Middle frontal gyrus (tissue), 1 donor: Measurements from ENCODE around the gene SYNE1.
"Not testable (repeated sequence)": the region's sequence is repeated elsewhere in the genome, so short reads cannot be mapped to it uniquely, and the experiment has no call there.

Experiments
- DNase-seq: peaks from one replicate; pipeline ENCODE4 v3.0.0-alpha.2; 2015; ENCODE audit warnings: low spot score; ENCODE audit errors: extremely low spot score

Gene SYNE1

GRCh38 chr6:152637296-152638047, at the start of gene SYNE1:
Gene SYNE1 (minus strand): TSS chr6:152637362. CDS start chr6:152628331, 9,031 bp downstream.
- DNase-seq: no peak

DNA sequence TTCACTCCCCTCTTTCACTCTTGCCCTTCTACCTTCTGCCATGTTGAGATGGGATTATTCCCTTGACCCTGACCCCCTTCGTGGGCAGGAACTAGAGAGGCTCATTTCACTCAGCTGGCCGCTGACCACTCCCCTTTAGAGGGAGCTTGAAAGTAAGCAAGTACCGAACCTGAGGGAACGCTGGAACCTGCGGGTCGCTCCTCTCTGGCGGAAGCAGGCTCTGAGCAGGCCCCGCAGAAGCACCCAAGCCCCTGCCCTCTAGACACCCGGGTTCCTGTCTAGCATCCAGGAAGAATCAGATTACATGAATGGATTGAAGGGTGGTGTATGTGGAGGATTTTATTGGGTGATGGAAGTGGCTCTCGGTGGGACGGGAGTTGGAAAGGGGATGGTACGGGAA, 48.7 kb upstream of the SYNE1 start:
- no peak for DNase-seq

- not testable (repeated sequence) for DNase-seq
Measured at GRCh38 chr6:152682935-152683334, 45.8 kb upstream of the SYNE1 start.

- DNase-seq: no peak
Measured at GRCh38 chr6:152682141-152682540, 45.0 kb upstream of the SYNE1 start.

DNA sequence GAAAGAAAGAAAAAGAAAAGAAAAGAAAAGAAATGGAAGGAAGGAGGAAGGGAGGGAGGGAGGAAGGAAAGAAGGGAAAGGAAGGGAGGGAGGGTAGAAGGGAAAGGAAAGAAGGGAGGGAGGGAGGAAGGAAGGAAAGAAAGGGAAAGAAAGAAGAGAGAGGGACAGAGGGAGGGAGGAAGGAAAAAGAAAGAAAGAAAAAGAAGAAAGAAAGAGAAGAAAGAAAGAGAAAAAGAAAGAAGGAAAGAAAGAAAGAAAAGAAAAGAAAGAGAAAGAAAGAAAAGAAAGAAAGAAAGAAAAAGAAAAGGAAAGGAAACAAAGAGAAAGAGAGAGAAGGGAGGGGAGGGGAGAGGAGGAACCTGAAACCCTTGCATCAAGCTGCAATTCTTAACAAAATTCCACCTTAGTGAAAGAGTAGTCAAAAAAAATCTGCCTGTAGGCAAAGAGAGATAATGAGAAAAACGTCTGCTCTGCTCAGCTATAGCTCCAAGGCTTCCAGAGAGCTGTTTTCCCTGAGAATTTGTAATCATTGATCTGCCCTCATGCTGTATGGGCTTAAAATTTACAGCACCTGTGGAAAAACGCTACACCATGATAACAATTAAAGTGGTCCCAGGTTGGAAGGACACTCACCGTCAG, 43.8 kb upstream of the SYNE1 start:
- no peak for DNase-seq

DNA sequence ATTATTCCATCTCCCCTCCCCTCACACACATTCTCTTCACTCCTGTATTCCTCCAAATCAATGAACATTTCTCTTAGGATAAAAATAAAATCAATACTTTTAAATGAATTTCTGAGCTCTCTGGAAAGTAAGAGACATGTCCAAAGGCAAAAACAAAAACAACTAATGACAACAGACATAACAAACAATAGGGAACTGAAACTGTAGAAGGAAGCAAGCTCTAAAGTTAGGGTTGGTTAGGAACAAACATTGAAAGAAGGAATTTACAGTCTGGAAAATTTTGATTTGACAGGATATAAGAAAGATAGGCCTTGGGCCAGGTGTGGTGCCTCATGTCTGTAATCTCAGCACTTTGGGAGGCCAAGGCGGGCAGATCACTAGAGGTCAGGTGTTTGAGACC, 43.0 kb upstream of the SYNE1 start:
- DNase-seq: no peak

- no peak for DNase-seq
Measured at GRCh38 chr6:152673236-152673635, 36.1 kb upstream of the SYNE1 start.

GRCh38 chr6:152671171-152671570, 34.0 kb upstream of the SYNE1 start:
- DNase-seq: no peak

GRCh38 chr6:152669895-152670294, 32.7 kb upstream of the SYNE1 start:
- no peak for DNase-seq

- DNase-seq: no peak
Measured at GRCh38 chr6:152661776-152662175, 24.6 kb upstream of the SYNE1 start.

- DNase-seq: no peak
Measured at GRCh38 chr6:152651986-152652385, 14.8 kb upstream of the SYNE1 start.

DNA sequence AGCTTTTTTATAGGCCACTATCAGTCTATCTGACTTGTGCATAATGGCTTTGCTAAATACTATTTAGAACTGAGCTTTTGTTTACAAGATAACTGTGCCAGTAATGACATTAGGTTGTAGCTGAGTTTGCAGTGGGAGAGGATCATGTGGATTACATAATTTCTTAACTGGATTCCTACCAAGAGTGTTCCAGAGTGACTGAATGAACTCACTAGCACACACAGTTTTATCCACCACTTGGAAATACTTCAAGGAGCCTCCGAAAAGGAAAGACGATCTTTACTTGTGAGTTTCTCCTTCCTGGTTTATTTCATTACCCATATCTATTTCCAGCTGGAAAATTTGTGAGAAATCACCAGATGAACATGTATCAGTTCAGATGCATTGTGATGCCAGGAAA, 10.9 kb upstream of the SYNE1 start:
- DNase-seq: no peak

- DNase-seq: not testable (repeated sequence)
Measured at GRCh38 chr6:152646732-152647131, 9.6 kb upstream of the SYNE1 start.

- DNase-seq: no peak
Measured at GRCh38 chr6:152642578-152643375, 5.6 kb upstream of the SYNE1 start.

DNA sequence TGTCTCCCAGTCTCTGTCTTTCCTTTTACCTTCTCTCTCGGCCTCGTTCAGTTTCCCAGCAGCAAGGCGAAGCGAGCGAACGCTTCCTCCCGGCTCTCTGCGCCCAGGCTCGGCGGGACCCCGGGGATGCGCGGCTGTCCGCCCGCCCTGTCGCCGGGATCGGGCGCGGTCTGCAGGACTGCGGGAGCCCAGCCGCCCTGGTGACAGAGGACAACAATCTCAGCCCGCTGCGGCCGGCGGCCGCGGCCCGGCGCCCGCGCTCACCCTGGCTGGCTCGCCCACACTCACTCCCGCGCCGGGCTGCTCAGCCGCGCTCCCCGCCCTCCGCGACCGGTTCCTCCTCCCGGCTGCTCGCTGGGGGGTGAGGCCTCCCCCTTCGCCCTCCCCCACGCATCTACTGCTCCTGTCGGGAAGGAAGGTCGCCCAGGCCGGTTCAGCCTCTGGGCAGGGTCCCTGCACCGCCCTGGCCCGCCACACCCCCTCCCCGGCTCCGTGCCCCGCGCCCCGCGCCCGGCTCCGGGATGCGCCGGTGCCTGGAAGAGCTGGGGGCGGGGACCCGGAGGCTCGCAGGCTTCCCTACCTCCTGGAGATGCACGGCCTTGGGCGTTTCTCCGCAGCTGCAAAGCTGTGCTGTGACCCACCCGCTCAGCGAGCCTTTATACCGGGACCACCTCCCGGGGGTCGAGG, 410 bp downstream of the SYNE1 start:
- DNase-seq: no peak

GRCh38 chr6:152636021-152636608, 1.0 kb downstream of the SYNE1 start:
- DNase-seq: peak; percentile 44

GRCh38 chr6:152634773-152635172, 2.4 kb downstream of the SYNE1 start:
- no peak for DNase-seq

DNA sequence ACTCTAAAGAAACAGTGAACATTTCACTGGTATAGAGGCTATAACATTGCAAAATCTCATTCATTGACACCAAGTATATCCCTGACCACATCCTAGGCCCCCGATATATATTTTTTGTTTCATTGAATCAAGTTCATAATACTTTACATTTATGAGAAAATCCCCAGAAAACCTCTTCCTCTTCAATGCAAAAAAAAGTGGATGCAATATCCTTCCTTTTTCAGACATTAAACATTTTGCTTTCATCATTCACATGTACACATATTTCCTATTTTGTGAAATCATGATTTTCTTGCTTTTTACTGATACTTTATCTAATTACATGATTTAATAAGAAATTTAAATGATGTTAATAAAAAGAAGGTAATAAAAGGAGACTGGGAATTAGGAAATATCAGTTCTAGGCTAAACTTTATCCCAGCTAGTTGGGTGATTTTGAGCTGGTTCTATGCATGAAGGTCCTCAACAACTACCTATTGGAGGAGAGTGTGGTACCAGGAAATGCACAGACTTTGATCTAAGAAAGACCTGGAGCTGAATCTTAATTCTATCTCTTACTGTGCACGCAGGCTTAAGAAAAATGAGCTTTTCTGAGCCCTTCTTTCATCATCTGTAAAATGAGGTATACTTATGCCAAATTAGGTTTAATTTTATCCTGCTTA, 4.9 kb downstream of the SYNE1 start:
- DNase-seq: no peak

DNA sequence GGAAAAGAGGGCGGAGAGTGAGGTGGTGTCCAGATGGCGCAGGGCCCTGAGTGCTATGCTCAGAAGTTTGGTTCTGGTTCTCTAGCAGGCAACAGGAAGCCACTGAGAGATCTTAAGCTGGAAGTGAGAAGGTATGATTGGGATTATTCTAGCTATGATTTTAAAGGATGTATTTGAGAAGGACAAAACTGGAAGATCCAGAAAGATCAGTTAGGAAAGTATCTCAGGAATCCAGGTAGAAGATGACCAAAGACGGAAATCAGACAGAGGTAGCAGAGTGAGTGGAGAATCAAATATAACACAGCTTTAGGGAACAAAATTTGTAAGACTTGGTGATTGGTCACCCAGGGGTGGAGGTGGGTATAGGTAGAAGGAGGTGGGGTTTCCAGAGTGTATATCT, 5.8 kb downstream of the SYNE1 start:
- DNase-seq: no peak

GRCh38 chr6:152630832-152631231, 6.3 kb downstream of the SYNE1 start:
- no peak for DNase-seq

DNA sequence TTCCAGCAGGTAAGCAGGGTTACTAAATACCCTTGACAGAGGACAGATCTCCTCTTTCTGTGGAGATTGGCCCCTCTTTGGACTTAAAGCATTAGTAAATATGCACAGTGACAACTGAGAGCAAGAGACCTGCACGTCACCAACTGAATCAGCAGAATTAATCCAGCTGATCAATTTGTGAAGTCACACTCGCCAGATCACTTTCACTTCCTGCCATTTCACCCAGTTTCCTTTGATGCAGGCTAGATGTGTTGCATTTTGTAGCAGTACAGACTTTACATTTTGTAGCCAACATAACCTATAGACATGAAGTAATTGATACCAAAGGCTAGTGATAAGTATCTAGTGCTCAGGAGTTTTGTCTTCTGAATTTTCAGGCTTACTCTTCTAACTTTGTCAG, 11.9 kb downstream of the SYNE1 start:
- DNase-seq: no peak
